HG03060 (cell line): Measurements from ENCODE around the gene G6PC3.
"Not testable (repeated sequence)": the region's sequence is repeated elsewhere in the genome, so short reads cannot be mapped to it uniquely, and the experiment has no call there.

ENCODE experiments used
- ATAC-seq: cut with Tn5 transposase; IDR thresholded peaks from one replicate; pipeline ENCODE4 v1.9.1; 2021; ENCODE audit warnings: low read depth, moderate number of reproducible peaks; ENCODE audit not compliant: unreplicated experiment

Gene G6PC3

DNA sequence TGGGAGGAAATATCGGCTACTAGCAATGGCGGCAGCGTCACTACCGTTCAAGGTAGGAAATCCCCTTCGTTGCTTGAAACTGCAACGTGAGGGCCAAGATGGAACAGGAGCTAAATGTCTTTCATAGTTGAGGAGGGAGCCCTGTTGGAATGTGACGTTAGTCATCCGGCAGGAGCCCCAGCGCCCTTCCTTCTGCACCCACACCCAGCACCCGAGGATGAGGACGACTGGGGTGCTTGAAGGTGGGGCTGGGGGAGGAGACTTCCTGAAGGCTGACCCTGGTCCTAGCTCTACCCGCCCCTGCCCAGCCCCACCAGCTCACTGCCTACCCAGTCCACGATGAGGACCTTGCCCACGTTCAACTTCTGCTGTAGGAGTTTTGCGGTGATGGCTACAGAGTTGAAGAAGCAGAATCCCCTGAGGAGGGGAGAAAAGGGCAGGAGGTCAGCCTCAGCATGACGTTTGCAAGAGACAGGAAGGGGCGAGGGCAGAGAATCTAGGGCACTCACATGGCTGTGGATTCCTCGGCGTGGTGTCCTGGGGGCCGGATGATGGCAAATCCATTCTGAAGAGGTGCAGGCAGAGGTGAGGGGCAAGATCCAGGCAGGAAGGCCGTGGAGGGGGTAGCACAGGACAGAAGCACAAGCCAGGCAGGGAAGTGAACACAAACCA lies 11.9 kb downstream of the G6PC3 start:
- no peak for ATAC-seq

DNA sequence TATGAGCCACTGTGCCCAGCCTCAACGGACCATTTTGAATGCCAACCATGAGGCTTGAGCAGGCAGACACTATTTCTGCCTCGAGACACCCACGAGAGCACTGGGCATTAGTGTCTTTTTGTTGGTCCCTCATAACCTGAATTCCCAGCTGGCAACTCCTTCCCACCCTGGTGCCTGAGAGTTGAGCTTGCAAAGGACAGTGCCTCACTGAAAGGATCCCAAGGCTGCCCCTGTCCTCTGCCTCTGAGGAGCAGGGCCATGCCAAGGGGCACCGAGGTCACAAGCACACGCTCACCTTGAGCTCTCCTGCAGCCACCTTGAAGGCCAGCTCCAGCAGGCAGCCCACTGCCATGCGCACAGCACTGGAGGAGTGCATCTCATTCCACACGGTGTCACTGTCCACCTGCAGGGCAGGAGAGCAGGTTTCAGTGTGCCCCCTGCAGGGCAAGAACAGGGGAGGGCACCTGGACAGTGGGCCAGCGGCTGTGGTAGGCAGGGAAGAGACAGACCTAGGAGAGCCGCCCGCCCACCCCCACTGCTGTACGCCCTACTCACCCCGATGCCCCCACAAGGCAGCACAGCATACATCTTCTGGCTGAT lies 12.8 kb downstream of the G6PC3 start:
- no peak for ATAC-seq

DNA sequence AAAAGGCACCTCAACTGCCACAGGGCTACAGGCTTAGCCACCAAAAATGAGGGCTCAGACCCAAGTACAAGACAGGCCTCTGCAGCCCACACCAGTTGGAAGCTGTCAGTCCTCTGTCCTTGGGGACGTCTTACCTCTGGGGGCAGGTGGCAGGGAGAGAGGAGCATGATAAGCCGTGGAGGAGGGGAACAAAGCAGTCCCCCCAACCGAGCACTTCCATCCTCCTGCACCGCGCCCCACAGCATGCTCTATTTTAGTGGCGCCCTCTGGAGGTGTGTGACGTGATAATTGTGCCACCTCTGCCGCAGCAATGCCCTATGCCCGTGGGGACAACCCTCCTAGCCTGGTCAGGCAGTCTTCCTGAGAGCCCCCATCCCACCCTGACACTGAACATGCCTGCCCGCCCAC lies 13.6 kb downstream of the G6PC3 start:
- no peak for ATAC-seq

DNA sequence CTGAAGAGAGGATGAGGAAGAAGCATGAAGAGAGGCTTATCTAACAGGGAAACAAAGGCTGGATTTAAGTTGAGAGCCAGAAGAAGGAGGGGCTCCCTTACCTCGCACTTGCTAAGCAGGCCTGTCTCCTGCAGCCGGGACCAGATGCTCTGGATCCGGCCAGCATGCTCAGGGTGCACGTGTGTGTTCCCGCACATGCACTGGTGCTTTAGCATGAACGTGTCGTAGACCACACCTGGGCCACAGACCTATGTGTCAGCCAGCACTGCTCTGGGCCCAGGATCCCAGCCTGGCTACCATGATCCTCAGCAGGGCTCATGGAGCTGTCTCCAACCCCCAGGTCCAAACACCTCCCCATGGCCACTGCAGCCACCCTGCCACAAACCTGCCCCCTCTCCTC lies 14.4 kb downstream of the G6PC3 start:
- ATAC-seq = no peak

DNA sequence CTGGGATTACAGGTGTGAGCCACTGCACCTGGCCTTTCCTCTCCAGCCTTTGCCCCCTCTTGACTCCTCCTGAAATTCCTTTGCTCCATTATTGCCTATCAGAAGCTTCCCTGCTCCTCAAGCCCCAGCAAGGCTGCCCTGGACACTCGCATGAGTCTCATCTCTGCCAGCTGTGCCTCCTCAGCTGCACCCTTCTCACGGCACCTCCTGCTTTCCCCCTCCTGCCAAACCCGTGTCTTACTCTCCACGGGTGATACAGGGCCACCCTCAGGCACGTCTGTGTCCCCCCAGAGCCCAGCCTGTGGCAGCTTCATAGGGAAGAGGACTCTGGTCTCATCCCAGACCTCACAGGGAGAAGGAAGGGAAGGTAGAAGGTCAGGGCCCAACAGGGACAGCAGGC lies 15.4 kb downstream of the G6PC3 start:
- no peak for ATAC-seq

DNA sequence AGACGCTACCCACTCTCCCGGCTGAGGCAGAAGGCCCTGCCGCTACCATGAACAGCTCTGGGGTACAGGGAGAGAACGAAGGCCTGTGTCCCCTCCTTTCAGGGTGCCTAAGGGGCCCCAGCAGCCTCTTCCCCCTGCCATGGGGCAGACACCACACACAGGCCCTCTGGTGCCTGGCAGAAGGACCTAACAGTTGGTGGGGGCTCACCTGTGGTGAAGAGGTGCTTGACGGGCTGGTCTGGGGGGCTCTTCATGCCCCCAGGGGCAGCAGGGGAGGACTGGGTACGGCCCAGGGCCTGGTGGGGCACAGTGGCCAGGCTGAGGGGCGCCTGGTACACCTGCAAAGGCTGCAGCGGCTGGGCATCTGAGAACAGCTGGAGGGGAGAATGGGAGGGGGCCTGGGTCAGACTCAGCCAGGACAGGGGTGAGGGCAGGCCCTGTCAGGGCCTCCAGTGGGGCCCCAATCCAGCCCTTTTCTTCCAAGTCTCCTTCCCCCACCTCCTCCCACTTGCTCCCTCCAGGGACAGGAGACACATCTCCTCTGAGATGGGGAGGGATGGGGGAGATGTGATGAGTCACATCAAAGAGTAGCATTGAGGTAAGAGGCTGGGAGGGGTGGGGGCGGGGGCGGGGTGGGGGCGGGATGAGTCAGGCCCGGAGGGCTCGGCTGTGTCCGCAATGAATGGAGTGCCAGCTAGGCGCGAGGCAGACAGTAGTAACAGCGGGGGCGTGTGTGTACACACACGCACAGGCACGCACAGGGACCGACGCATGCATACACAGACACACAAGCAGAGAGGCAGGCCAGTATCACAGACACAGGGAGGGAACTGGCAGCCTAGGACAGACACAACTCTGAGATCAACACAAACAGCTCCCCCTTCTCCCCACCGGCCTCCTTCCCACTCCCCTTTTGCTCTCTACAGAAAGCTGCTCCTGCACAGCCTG lies 16.1 kb downstream of the G6PC3 start:
- ATAC-seq = no peak

DNA sequence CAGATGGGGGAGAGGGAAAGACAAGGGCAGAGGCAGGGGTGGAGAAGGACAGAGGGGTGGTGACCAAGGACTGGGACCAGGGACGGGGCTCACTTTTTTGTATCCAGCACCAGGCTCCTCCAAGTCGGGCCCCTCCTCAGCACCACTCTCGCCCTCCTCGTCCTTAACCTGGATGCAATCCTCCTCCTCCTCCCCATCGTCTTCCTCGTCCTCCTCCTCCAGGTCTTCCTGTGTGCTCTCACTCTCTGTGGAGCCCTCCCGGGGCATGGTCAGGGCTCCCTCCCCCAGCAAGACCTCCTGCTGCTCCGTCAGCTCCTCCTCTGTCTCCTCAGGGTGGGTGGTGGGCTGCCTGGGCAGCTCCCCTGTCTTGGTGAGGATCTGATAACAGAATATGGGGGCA lies 16.8 kb downstream of the G6PC3 start:
- ATAC-seq = no peak

DNA sequence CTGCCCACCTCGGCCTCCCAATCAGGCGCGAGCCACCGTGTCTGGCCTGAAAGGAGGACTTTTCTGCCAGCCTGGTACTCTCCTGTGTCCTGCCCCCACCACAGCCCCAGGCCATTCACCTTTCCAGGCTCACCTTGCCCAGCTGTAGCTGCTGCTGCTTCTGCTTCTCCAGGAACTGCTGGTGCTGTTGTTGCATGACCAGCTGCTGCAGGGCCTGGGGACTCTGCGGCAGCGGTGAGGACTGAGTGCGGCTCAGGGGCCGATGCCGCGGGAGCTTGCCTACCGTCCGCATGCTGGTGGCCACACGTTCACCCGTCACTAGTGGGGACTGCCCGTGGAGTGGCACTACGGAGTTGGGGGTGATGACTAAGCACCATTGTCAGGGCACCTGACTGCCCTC lies 17.7 kb downstream of the G6PC3 start:
- ATAC-seq = no peak

DNA sequence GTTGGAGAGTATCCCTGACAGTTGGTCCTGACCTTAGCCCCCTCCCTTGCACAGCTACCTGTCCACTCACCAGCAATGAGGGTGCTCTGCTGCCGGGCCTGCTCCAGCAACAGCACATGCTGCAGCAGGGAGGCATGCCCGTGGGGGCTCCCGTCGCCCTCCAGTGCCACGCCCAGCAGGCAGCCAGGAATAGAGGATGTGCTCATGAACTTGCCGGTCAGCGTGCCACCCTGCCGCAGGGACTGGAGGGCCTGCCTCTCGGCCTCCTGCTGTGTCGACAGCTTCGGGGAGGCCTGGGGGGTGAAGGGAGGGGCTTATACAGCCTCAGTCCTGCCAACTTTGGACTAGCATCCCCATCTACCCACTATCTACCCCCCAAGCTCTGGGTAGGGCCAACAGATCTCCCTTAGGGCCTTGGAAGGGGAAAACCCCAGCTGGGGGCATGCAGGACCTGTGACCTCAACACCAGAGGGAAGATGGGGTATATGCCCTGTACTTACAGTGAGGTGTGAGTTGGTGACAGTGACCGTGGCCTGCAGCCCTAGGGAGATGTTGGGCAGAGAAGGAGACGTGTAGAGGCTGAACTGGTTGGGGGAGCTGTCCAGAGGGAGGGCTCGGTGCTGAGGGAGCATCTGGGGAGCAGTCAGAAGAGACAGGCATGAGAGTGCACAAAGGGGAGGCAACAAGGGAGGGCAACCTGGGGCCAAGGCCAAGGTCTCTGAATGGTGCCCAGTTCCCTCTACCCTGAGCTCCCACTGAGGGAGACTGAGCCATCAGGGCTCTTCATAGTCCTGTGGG lies 20.9 kb downstream of the G6PC3 start:
- no peak for ATAC-seq

DNA sequence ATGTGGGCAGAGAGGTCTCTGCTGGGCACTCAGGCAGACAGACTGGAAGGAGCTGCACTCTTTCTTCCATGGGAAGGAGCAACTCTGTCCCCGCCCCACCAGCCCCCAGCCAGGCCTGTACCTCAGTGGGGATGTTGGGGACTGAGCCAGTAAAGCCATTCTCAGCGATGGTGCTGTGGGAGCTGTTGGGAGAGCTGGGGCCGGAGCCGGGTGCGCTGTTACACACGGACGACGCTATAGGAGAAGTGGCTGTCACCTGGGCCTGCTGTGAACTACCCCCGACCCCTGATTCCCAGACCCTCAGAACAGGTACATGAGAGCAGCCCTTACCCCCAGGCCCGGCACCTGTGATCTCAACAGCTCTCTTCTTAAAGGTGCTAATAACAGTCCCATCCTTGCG lies 21.5 kb downstream of the G6PC3 start:
- ATAC-seq = no peak

DNA sequence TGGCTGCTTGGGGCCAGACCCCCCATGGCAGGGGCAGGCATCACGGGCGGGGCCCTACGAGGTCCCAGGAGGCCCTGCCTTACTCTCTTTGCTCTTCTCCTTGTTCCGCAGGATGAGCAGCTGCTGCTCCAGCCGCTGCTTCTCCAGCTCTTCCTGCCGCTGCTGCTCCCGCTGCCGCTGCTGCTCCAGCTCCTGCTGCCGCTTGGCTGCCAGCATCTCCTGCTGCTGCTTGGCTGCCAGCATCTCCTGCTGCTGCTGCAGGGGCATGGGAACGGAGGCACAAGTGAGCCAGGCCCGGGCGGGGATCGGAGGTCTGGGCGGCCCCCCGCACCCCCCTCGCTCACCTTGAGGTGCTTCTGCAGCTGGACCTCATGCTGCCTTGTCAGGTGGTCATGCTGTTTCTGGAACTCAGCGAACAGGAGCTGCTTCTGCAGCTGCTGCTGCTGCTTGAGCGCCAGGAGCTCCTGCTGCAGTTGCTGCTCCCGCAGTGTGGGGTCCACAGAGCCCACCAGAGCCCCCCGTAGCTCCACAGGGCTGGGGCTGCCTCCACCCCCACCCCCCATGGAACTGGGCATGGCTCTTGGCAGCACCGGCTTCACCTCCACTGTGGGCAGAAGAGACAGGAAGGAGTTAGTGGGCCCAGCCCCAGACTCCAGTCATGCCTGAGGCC lies 22.8 kb downstream of the G6PC3 start:
- ATAC-seq = no peak

DNA sequence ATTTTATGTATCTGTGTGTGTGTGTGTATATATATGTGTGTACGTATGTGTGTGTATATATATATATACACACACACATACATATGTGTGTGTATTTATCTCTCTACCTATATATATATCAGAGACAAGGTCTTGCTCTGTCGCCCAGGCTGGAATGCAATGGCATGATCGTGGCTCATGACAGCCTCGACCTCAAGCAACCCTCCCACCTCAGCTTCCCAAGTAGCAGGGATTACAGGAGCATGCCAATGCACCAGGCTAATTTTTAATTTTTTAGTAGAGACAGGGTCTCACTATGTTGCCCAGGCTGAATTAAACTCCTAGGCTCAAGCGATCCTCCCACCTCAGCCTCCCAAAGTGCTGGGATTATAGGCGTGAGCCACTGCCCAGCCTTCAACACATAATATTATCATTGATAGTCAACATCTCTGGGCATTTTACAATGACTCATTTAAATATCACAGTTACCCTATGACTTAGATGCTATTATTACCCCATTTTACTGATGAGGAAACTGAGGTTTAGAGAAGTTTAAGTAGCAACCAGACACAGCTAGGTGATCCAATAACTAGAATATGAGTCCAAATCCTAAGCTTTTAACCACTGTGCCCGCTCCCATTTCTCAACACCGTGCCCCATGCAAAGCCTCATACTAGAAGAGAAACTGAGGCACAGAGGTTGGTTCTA lies 24.3 kb downstream of the G6PC3 start:
- no peak for ATAC-seq

DNA sequence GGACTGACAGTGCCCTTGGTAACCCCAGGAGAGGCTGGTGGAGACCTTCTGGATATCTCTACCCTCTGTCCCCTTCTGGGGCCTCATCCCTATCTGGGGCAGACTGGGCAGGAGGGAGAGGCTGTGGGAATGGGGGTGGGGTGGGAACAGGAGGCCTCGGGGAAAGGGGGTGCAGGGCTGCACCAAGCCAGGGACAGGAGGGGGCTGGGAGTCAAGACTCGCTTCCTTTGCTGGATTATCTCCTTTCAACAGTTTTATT lies 24.8 kb downstream of the G6PC3 start:
- ATAC-seq = no peak

DNA sequence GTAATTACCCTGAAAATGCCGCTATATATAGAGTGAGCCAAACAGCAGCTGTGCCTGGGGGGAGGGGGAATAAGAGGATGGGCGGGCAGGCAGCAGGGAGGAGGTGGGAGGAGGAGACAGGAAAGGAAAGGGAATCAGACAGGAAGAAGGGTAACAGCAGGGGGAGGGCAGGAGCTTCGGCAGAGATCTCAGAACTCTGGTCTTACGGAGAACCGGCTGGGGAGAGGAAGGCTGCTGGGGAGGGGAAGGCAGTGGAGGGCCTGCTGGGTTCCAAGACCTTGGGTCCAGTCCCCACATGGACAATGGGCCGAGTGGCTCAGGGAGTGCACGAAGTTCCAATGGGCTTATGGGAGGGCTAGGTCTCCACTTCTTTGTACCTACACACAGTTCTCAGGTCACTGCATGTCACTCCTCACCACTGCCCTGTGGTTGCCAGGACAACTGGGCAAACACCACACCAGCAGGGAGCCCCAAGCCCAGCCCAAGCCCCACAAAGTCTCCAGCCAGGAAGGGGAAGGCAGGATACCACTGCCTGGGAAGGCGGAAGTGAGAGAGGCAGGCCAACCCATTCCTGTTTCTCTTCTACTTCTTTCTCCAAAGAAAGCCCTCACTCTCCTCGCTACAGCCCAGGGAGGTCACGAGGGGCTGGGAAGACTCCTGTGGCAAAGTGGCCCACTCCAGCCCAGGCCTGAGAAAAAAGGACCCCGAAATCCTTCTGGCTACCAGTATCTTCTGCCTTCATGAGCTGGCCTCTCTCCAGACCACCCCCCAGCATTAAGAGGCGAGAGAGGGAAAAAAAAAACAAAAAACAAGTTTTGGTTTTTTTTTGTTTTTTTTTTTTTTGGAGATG lies 25.3 kb downstream of the G6PC3 start:
- no peak for ATAC-seq

DNA sequence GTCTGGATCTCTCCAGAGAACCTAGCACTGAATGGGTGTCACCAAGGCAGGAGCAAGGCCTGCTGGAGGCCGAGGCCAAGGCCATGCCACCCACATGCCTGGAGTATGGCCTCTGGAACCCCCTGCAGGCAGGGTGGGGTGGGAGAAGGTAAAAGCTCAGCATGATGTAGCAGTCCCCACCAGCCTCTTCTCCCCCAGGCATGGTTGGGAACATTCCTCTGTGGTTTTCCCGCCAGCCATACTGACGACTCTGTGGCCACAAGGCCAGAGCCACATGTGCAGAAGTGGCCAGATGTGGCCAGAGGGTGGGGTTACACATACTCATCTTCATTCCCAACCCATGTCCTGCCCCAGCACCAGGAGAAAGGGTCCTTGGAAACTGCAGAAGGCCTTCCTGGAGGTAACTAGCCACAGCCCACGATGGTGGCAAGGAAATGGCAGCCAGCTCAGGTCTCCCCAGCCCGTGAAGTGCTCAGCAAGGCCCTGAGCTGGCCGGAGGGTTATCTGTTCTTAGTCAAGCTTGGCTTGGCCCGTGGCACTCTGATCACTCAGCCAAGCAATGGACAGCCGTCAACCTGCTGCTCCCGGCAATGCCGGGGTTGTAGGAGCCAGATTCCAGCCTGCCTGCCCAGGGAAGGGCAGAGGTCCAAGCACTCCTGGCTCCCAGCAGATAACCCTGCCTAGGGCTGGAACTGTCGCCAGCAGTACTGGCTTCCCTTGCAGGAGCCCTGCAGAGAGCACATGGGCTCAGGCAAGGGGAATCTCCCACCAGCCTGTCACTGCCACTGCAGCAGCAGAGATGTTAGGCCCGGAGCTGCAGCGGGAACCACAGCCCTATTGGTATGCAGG lies 26.8 kb downstream of the G6PC3 start:
- ATAC-seq = no peak

DNA sequence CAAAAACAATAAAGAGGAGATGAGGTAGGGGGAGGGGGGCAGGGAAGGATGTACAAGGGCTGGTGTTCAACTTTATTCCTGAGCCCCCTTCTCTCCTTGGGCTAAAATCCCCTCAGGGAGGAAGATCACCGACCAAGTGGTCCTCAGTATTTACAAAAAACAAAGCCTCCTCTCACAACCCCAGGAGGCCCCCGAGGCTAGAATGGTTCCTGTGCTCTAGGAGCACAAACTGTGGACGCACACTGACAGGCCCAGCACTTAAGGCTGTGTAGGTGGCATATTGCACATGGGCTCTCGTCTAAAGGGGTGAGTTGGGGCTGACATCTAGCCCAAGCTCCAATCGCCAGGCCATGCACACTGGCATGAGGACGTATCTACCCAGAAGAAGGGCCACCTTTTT lies 31.3 kb downstream of the G6PC3 start:
- not testable (repeated sequence) for ATAC-seq

DNA sequence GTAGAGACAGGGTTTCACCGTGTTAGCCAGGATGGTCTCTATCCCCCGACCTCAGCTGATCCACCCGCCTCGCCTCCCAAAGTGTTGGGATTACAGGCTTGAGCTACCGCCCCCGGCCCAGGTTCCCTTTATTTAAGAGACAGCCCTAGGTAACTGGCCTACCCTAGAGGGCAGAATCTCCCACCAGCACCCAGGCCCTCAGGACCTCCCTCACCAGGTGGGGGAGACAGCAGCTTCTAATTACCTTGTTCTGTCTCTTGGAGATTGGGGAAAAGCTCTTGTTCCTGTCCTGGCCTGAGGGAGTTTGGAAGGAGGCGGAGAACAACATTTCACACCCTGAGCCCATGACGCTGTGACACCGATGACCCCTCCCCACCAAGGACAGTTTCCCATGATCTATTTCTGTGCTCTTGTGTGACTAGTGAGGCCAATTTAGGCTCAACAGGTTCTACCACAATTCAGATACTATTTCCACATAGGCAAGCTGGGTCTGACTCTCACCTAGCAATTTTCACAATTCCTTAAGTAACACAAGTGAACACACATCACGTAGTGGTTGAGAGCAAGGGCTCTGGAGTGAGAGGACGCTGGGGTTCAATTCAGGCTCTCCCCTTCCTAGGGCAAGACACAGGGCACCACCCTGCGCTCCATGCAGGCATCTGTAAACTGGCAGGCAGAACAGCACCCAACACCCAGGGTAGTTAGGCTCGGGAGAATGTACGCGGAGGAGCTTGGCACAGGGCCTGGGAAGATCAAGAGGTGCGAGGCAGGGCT lies 32.5 kb downstream of the G6PC3 start:
- ATAC-seq = no peak
